Glomerular visceral epithelial cell (primary cell): Measurements from ENCODE around the gene CD109.
"Not testable (repeated sequence)": the region's sequence is repeated elsewhere in the genome, so short reads cannot be mapped to it uniquely, and the experiment has no call there.

Source experiments
- DNase-seq: peaks from one replicate; pipeline ENCODE4 v3.0.0-alpha.2; 2016; ENCODE audit errors: extremely low spot score

CD109 gene

GRCh38 chr6:73695619-73696421 is at the start of gene CD109:
TSS of gene CD109 (plus strand) at chr6:73696203. CDS start at chr6:73696216, 13 bp downstream.
- DNase-seq: peak; percentile 81

GRCh38 chr6:73648166-73648565 is 47.8 kb upstream of the CD109 start:
- DNase-seq: no peak

- DNase-seq: no peak
These were observed 46.2 kb upstream of the CD109 start for GRCh38 chr6:73649783-73650182.

GRCh38 chr6:73652637-73653570 is 43.1 kb upstream of the CD109 start:
- peak; percentile 61 for DNase-seq

- DNase-seq: peak; percentile 94
These were observed 42.2 kb upstream of the CD109 start, which contains the start of gene SLC17A5 for GRCh38 chr6:73653571-73654424. TSS of gene SLC17A5 (minus strand) at chr6:73653992. CDS start at chr6:73653886, 106 bp downstream.

GRCh38 chr6:73655341-73655917 is 40.6 kb upstream of the CD109 start:
- DNase-seq: no peak

GRCh38 chr6:73656531-73657145 is 39.4 kb upstream of the CD109 start:
- no peak for DNase-seq

GRCh38 chr6:73657201-73657600 is 38.8 kb upstream of the CD109 start:
- no peak for DNase-seq

GRCh38 chr6:73664701-73665100 is 31.3 kb upstream of the CD109 start:
- DNase-seq: no peak

GRCh38 chr6:73665686-73666319 is 30.2 kb upstream of the CD109 start:
- DNase-seq: peak; percentile 40

- no peak for DNase-seq
These were observed 29.6 kb upstream of the CD109 start for GRCh38 chr6:73666393-73666792.

- no peak for DNase-seq
These were observed 28.2 kb upstream of the CD109 start for GRCh38 chr6:73667798-73668197.

- DNase-seq: no peak
These were observed 27.0 kb upstream of the CD109 start for GRCh38 chr6:73669005-73669404.

GRCh38 chr6:73671911-73672685 is 23.9 kb upstream of the CD109 start:
- no peak for DNase-seq

- peak; percentile 92 for DNase-seq
These were observed 20.4 kb upstream of the CD109 start for GRCh38 chr6:73675466-73676098.

- DNase-seq: no peak
These were observed 17.0 kb upstream of the CD109 start for GRCh38 chr6:73679009-73679408.

- not testable (repeated sequence) for DNase-seq
These were observed 16.2 kb upstream of the CD109 start for GRCh38 chr6:73679846-73680245.

- DNase-seq: no peak
These were observed 15.6 kb upstream of the CD109 start for GRCh38 chr6:73680289-73680918.
